ENCODE data around the gene BUD13. TPM values are rescaled to one million over a fixed set of nuclear protein-coding genes. Genes with fewer than 3 reads are reported as not detected.

BUD13 gene
- total RNA-seq, 1 donor from 2014 or later: 16.9 TPM

GRCh38 chr11:116791002-116791812 lies 18.4 kb upstream of the BUD13 start:
- H3K9me3 Mint-ChIP-seq (ENCODE audit: unreplicated experiment): no peaks in the 10 kb centered on the region
- TF ChIP-seq, protein P1, sequence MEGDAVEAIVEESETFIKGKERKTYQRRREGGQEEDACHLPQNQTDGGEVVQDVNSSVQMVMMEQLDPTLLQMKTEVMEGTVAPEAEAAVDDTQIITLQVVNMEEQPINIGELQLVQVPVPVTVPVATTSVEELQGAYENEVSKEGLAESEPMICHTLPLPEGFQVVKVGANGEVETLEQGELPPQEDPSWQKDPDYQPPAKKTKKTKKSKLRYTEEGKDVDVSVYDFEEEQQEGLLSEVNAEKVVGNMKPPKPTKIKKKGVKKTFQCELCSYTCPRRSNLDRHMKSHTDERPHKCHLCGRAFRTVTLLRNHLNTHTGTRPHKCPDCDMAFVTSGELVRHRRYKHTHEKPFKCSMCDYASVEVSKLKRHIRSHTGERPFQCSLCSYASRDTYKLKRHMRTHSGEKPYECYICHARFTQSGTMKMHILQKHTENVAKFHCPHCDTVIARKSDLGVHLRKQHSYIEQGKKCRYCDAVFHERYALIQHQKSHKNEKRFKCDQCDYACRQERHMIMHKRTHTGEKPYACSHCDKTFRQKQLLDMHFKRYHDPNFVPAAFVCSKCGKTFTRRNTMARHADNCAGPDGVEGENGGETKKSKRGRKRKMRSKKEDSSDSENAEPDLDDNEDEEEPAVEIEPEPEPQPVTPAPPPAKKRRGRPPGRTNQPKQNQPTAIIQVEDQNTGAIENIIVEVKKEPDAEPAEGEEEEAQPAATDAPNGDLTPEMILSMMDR (IDR thresholded peaks at IDR 0.05; ENCODE audit: unreplicated experiment): peak; percentile 82
- H3K4me3 Mint-ChIP-seq (ENCODE audit: unreplicated experiment): no peak overlapping the region
- DNase-seq (ENCODE audit: low spot score): peak; percentile 93
- H3K4me1 Mint-ChIP-seq (ENCODE audit: unreplicated experiment): peaks cover 11% of the 10 kb centered on the region
- H3K27ac Mint-ChIP-seq (ENCODE audit: unreplicated experiment): no peak overlapping the region
- H3K36me3 Mint-ChIP-seq (ENCODE audit: low read depth, unreplicated experiment): no peaks in the 10 kb centered on the region
- peaks cover 8% of the 10 kb centered on the region for H3K27me3 Mint-ChIP-seq (ENCODE audit: unreplicated experiment)

DNA sequence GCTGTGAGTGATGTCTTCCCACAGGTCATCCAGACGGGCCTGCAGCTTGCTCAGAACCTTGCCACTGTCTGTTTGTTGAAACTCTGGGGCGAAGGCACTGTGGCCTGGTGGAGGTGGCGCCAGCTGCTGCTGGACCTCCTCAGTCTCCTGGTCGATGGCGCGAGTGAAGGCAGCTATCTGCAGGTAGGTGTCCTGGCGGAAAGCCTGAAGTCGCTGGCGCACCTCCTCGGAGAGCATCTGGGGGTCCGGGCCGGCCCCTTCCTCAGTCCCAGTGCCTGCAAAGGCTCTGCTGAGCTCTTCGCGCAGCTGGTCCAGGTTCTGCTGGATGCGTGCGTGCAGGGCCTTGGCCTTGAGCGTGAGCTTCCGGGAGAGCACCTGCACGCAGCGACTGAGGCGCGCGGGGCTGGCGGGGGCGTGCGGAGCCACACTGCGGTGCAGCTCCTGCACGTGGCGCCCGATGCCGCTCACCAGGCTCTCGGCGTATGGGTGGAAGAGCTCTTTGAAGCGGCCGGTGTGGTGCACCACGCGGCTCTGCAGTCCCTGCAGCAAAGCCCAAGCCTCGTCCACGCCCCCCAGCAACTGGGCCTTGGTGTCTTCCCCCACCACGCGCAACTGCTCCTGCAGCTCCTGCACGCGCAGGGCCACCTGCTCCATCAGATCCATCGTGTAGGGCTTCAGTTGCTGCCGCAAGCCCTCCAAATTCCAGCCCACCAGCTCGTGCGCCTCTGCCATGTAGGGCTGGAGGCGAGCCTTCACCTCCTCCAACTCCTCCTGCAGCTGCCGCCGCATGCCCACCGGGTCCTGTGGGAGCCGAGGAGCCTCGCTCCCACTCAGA lies 17.6 kb upstream of the BUD13 start:
- DNase-seq (ENCODE audit: low spot score): no peak
- H3K4me1 Mint-ChIP-seq (ENCODE audit: unreplicated experiment): peaks cover 11% of the 10 kb centered on the region
- H3K9me3 Mint-ChIP-seq (ENCODE audit: unreplicated experiment): no peaks in the 10 kb centered on the region
- peaks cover 2% of the 10 kb centered on the region for H3K36me3 Mint-ChIP-seq (ENCODE audit: low read depth, unreplicated experiment)
- H3K27me3 Mint-ChIP-seq (ENCODE audit: unreplicated experiment): peaks cover 8% of the 10 kb centered on the region
- H3K27ac Mint-ChIP-seq (ENCODE audit: unreplicated experiment): no peak overlapping the region
- no peak overlapping the region for H3K4me3 Mint-ChIP-seq (ENCODE audit: unreplicated experiment)
- TF ChIP-seq, protein P1 (IDR thresholded peaks at IDR 0.05; ENCODE audit: unreplicated experiment): no peak

DNA sequence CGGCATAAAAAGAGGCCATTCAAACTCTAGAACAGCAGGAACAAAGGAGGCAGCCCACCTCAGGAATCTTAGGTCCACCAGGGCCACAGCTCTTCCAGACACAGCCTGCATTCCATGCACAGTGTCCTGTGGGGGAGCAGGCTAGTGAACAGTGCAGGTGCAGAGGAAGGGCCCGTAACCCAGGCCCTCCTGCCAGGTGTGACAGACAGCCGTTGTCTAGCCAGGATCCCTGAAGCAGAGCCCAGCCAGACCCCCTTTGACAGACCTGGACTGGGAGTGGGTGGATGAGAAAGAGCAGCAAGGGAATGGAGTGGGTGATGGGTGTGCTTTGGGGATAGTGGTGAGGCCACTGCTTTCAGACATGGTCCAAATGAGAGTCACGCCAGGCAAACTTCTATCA lies 16.2 kb upstream of the BUD13 start:
- Mint-ChIP-seq H3K4me1 (ENCODE audit: unreplicated experiment) (peaks cover 11% of the 10 kb centered on the region), H3K27me3 (ENCODE audit: unreplicated experiment) (peaks cover 8% of the 10 kb centered on the region), H3K4me3 (ENCODE audit: unreplicated experiment) (peak overlapping the region; percentile 65), H3K27ac (ENCODE audit: unreplicated experiment) (no peak overlapping the region), H3K36me3 (ENCODE audit: low read depth, unreplicated experiment) (peaks cover 14% of the 10 kb centered on the region), H3K9me3 (ENCODE audit: unreplicated experiment) (no peaks in the 10 kb centered on the region)
- TF ChIP-seq, protein P1 (IDR thresholded peaks at IDR 0.05; ENCODE audit: unreplicated experiment): no peak
- no peak for DNase-seq (ENCODE audit: low spot score)

DNA sequence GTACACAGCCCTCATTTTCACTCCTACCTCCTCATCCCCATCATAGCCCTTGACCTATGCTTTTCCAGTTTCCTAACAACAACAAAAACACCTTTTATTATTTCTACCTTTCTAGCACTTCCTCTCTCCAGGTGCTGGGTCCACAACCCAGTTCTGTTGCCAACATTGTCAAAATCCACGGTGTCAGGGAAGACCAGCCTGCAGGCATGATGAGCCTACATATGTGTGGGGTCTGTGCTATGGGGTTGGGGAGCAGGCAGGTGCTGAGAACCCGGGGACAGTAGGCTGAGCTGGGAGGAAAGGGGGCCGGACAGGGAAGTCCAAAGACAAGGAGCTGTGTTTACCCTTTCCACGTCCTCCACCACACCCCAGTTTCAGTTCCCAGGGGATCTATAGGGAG lies 15.7 kb upstream of the BUD13 start:
- Mint-ChIP-seq H3K4me1 (ENCODE audit: unreplicated experiment) (peaks cover 11% of the 10 kb centered on the region), H3K9me3 (ENCODE audit: unreplicated experiment) (no peaks in the 10 kb centered on the region), H3K27me3 (ENCODE audit: unreplicated experiment) (peaks cover 8% of the 10 kb centered on the region), H3K27ac (ENCODE audit: unreplicated experiment) (peak overlapping the region; percentile 85), H3K36me3 (ENCODE audit: low read depth, unreplicated experiment) (peaks cover 15% of the 10 kb centered on the region), H3K4me3 (ENCODE audit: unreplicated experiment) (peak overlapping the region; percentile 98)
- DNase-seq (ENCODE audit: low spot score): no peak
- TF ChIP-seq, protein P1 (IDR thresholded peaks at IDR 0.05; ENCODE audit: unreplicated experiment): no peak
